ENCODE measurements around the gene NUPR1. TPM values are rescaled to one million over a fixed set of nuclear protein-coding genes. Genes with fewer than 3 reads are reported as not detected.
"Not testable (repeated sequence)": the region's sequence is repeated elsewhere in the genome, so short reads cannot be mapped to it uniquely, and the experiment has no call there.

NUPR1 gene
- total RNA-seq, 2 donors from 2014 or later, result not detected

GRCh38 chr16:28494121-28494851 lies 44.5 kb downstream of the NUPR1 start, which contains the start of gene APOBR:
Gene APOBR, plus strand, starts transcription at chr16:28494643. Its CDS starts 39 bp downstream, at chr16:28494682.
- DNase-seq (ENCODE audit: low spot score) (peak; percentile 95), ATAC-seq (peak; percentile 91)
- Mint-ChIP-seq H3K27ac (peak within 1 kb of the TSS; percentile 98 to 99), H3K27me3 (no peaks in the 10 kb centered on the region), H3K4me3 (peak within 1 kb of the TSS; percentile 93), H3K36me3 (no peaks in the 10 kb centered on the region), H3K9me3 (no peaks in the 10 kb centered on the region), H3K4me1 (ENCODE audit: low read depth in 2 of 2) (peaks cover 54 to 66% of the 10 kb centered on the region in 2 donors)

DNA sequence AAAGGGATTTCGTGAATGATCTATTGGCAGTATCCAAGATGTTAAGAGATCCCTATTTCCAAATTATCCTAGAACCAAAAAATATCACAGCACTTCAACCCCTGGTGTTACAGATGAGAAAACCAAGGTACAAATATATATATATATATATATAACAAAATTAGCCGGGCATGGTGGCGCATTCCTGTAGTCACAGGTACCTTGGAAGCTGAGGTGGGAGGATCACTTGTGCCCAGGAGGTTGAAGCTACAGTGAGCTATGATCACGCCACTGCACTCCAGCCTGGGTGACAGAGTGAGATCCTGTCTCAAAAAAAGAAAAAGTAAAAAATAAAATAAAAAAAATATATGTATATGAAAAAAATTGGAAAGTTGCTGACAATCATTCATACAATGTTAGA lies 46.3 kb downstream of the NUPR1 start:
- no peaks in the 10 kb centered on the region for H3K27me3 Mint-ChIP-seq
- peak overlapping the region; percentile 98 to 99 for H3K27ac Mint-ChIP-seq
- H3K4me3 Mint-ChIP-seq, result peak overlapping the region; percentile 93
- ATAC-seq, result no peak
- no peaks in the 10 kb centered on the region for H3K36me3 Mint-ChIP-seq
- no peaks in the 10 kb centered on the region for H3K9me3 Mint-ChIP-seq
- DNase-seq (ENCODE audit: low spot score), result no peak
- H3K4me1 Mint-ChIP-seq (ENCODE audit: low read depth in 2 of 2), result peaks cover 57 to 72% of the 10 kb centered on the region in 2 donors

- no peaks in the 10 kb centered on the region for H3K9me3 Mint-ChIP-seq
- ATAC-seq (peak; percentile 76 to 77), DNase-seq (ENCODE audit: low spot score) (peak; percentile 94)
- H3K4me3 Mint-ChIP-seq, result peak within 1 kb of the TSS; percentile 93
- peak within 1 kb of the TSS; percentile 98 to 99 for H3K27ac Mint-ChIP-seq
- H3K36me3 Mint-ChIP-seq, result no peaks in the 10 kb centered on the region
- H3K4me1 Mint-ChIP-seq (ENCODE audit: low read depth in 2 of 2), result peaks cover 52 to 72% of the 10 kb centered on the region in 2 donors
- no peaks in the 10 kb centered on the region for H3K27me3 Mint-ChIP-seq
Measured at GRCh38 chr16:28491970-28492474, 46.8 kb downstream of the NUPR1 start, which contains the start of gene CLN3. Gene CLN3, minus strand, starts transcription at chr16:28492074. Its CDS starts 315 bp downstream, at chr16:28491759.

- Mint-ChIP-seq H3K4me1 (ENCODE audit: low read depth in 2 of 2) (peaks cover 46 to 67% of the 10 kb centered on the region in 2 donors), H3K4me3 (peak overlapping the region; percentile 92), H3K27ac (peak overlapping the region; percentile 98 to 99), H3K27me3 (no peaks in the 10 kb centered on the region), H3K36me3 (no peaks in the 10 kb centered on the region), H3K9me3 (no peaks in the 10 kb centered on the region)
- no peak for ATAC-seq
- DNase-seq (ENCODE audit: low spot score), result no peak
Measured at GRCh38 chr16:28491230-28491969, 47.4 kb downstream of the NUPR1 start.

DNA sequence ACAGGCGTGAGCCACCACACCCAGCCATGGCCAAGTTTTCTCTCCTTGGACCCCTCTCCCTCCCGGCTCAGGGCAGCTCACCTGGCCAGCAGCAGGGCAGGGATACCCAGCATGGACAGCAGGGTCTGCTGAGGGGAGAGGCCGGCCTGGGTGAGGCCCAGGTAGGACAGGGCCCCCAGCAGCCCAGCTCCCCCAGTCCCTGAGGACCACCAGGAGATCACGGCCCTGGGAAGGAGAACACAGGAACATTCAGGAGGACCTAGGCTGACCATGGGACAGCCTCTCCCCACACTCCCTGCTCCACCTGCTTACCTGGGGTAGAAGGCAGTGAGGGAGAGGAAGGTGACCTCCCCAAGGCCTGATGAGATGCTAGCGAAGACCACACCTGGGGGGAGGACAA lies 52.5 kb downstream of the NUPR1 start:
- Mint-ChIP-seq H3K27me3 (no peaks in the 10 kb centered on the region), H3K9me3 (no peaks in the 10 kb centered on the region), H3K36me3 (peaks cover 5% of the 10 kb centered on the region), H3K4me3 (no peak overlapping the region), H3K27ac (peak overlapping the region in 1 of 2 donors; percentile 27), H3K4me1 (ENCODE audit: low read depth in 2 of 2) (peaks cover 4 to 26% of the 10 kb centered on the region in 2 donors)
- ATAC-seq (no peak), DNase-seq (ENCODE audit: low spot score) (no peak)

- H3K27ac Mint-ChIP-seq, result peak overlapping the region in 1 of 2 donors; percentile 62
- H3K36me3 Mint-ChIP-seq; ATAC-seq; H3K9me3 Mint-ChIP-seq; DNase-seq (ENCODE audit: low spot score); H3K27me3 Mint-ChIP-seq; H3K4me3 Mint-ChIP-seq: not testable (repeated sequence)
- peaks cover 2 to 12% of the 10 kb centered on the region in 2 donors for H3K4me1 Mint-ChIP-seq (ENCODE audit: low read depth in 2 of 2)
Measured at GRCh38 chr16:28483361-28483760, 55.4 kb downstream of the NUPR1 start.

Other genes starting within 250 kb of the NUPR1 start
- 1 to 10 TPM; 1.1 TPM for gene SBK1, start 246.4 kb downstream of the NUPR1 start, total RNA-seq
- 10 to 100 TPM in 1 of 2 donors, not detected in 1; 13.8 TPM for gene NPIPB6, start 175.5 kb downstream of the NUPR1 start, total RNA-seq
- gene EIF3CL, start 135.1 kb downstream of the NUPR1 start, total RNA-seq, result 100 to 1,000 TPM in 1 of 2 donors, 10 to 100 TPM in 1; 81.0 to 119 TPM
- gene NPIPB7, start 66.6 kb downstream of the NUPR1 start, total RNA-seq, result under 1 TPM; 0.31 to 0.47 TPM
- gene CLN3, start 46.9 kb downstream of the NUPR1 start, total RNA-seq, result 10 to 100 TPM; 38.1 to 49.1 TPM
- gene APOBR, start 44.3 kb downstream of the NUPR1 start, total RNA-seq, result 10 to 100 TPM; 12.5 to 20.4 TPM
- gene IL27, start 32.1 kb downstream of the NUPR1 start, total RNA-seq, result 1 to 10 TPM in 1 of 2 donors, under 1 TPM in 1; 0.70 to 4.4 TPM
- gene SGF29, start 14.9 kb upstream of the NUPR1 start, total RNA-seq, result 10 to 100 TPM; 24.0 to 35.8 TPM
- gene SULT1A2, start 58.1 kb upstream of the NUPR1 start, total RNA-seq, result under 1 TPM in 1 of 2 donors, not detected in 1; 0.61 TPM
- 1 to 10 TPM; 4.4 to 7.8 TPM for gene SULT1A1, start 71.1 kb upstream of the NUPR1 start, total RNA-seq
- gene NPIPB8, start 99.1 kb upstream of the NUPR1 start, total RNA-seq, result under 1 TPM in 1 of 2 donors, not detected in 1; 0.31 TPM
- 100 to 1,000 TPM; 475 to 520 TPM for gene EIF3C, start 172.5 kb upstream of the NUPR1 start, total RNA-seq
- gene NPIPB9, start 212.8 kb upstream of the NUPR1 start, total RNA-seq, result 1 to 10 TPM; 4.9 to 7.8 TPM

Data from natural killer cell treated with Interleukin-12 subunit alpha and Interleukin-12 subunit beta and Interleukin-15 and Interleukin-18, amount 100 ng/mL, for 72 hours (primary cell).